Measurements from ENCODE around the gene COMMD2.

Gene COMMD2

DNA sequence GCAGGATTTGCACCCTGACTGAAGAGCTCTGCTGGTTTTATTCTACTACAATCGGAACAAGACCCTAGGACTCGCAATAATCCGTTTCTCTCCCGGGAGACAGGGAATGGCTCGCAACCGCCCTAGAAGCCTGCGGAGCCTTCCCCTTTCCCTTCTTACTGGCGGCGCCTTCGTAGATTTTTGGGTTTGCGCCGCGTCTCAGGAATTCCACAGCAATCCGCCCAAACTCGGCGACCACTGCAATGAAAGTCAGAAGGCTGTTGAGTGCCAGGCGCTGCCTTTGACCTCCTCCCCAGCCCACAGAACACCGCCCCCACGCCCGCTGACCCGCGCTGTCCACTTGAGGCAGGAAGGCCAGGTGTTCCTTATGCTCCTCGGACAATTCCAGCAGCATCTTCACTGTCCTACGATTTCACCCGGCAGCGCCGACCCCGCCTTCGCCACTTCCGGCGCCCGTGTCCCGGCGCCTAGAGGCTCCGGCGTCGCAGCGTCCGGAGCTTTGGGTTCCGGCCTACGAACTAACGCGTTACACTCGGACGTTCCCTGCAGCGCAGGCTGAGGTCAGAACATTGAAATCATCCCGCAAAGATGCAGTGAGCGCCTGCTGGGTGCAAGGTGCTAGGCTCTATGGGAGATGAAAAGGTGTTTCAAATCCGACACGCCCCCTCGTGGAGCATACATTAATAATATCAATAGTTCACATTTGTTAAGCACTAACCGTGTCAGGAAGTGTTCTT, at the start of gene COMMD2:
Gene COMMD2, minus strand, starts transcription at position 439 of the 737 bp plus-strand sequence. Its CDS starts 45 bp downstream, at position 394.
- peak within 1 kb of the TSS; percentile 96 for H3K4me3 ChIP-seq (ENCODE audit: low read depth, low read length)

DNA sequence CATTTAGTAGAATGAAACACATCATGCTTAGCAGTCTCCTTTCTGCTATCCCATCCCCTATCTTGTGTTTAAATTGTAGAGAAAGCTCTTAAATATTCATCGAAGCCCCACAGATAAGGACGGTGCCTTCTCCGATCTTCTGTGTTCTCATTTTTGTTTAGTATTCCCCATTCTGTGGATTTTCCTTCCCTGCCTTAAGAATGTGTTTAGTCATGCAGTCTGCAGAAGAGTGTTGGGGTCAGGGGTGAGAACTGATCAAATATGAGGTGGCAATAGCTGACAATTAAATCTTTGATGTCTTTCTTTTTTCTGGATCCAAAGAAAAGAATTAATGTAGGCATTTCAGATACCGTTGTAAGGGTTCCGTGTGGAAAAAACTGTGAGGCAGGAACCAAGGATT, 49.4 kb upstream of the COMMD2 start:
- H3K4me3 ChIP-seq (ENCODE audit: low read depth, low read length) = no peak overlapping the region

DNA sequence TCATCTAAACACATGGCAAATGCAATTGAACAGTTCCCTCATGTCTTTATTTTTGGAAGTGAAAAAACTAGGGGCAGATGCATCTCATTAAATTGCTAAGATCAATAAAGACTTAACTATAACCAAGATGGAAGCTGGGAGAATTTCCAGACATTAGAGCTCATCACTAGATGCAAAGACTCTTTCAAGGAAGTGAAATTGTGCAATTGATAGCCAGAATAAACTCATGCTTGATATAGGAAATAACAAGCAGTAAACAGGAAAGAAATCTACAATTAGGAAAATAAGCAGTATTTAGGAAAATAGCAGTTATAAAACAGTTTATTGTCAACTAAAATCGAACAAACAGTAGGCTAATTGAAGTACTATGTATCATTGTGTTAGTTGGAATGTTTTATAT, 48.9 kb upstream of the COMMD2 start:
- no peak overlapping the region for H3K4me3 ChIP-seq (ENCODE audit: low read depth, low read length)

DNA sequence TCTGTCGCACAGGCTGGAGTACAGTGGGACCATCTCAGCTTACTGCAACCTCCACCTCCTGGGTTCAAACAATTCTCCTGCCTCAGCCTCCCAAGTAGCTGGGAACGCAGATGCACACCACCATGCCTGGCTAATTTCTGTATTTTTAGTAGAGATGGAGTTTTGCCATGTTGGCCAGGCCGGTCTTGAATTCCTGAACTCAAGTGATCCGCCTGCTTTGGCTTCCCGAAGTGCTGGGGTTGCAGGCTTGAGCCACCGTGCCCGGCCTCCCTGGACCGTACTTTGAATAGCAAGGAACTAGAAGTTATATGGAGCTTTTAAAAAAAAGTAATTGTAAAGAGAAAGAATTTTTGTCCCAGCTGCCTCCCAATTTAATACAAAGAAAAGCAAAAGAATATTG, 48.4 kb upstream of the COMMD2 start:
- no peak overlapping the region for H3K4me3 ChIP-seq (ENCODE audit: low read depth, low read length)

DNA sequence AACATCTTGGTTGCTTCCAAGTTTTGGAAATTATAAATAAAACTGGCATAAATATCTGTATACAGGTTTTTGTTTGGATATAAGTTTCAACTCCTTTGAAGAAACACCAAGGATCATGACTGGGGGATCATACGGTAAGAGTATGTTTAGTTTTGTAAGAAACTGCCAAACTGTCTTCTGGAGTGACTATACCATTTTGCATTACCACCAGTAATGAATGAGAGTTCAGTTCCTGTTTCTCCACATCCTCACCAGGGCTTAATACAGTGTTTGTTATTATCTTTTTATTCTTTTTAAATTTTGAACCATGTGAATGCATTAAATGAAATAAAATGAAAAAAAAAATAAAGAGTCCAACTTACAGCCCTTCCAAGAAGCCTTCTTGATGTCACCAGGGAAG, 43.7 kb upstream of the COMMD2 start:
- no peak overlapping the region for H3K4me3 ChIP-seq (ENCODE audit: low read depth, low read length)

DNA sequence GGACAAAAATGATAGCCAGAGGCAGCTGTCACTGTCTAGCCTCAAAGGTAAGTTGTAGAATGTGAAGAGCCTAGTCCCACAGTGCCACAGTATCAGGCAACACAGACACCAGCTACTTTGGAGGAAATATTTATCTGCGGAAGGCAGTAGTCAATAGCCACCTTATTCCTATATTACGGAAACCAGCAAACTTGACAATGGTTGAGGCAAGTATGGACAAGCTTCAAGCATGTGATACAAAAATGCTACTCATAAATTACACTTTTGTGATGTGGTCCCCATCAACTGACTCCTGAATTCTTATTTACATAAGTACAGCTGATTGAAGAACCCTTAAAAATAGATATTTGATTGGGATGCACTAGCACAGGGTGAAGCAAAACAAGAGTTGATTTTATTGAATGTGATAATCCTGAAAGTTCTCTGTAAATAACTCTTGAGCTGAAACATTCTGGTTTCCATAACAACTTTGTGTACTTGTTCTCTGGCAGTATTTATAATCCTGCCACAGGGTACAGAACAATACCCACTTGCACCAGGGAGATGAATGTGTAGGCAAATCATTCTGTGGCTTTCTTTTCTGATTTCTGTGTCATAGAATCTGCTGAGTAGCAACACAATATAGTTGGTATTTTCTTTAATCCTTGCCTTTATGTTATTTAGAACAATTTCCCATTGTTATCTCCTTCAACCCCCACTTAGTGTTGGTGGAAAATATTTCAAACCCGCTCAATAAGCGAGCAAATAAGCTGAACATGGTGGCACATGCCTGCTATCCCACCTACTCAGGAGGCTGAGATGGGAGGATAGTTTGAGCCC, 40.4 kb upstream of the COMMD2 start, which contains the start of gene ANKUB1:
Gene ANKUB1, minus strand, starts transcription at position 103 of the 819 bp plus-strand sequence. CDS start 188 bp downstream, outside the sequence.
- no peak within 1 kb of the TSS for H3K4me3 ChIP-seq (ENCODE audit: low read depth, low read length)

GRCh38 chr3:149790698-149791097, 38.4 kb upstream of the COMMD2 start:
- no peak overlapping the region for H3K4me3 ChIP-seq (ENCODE audit: low read depth, low read length)

- H3K4me3 ChIP-seq (ENCODE audit: low read depth, low read length) = no peak overlapping the region
These were observed 38.0 kb upstream of the COMMD2 start for GRCh38 chr3:149790268-149790667.

DNA sequence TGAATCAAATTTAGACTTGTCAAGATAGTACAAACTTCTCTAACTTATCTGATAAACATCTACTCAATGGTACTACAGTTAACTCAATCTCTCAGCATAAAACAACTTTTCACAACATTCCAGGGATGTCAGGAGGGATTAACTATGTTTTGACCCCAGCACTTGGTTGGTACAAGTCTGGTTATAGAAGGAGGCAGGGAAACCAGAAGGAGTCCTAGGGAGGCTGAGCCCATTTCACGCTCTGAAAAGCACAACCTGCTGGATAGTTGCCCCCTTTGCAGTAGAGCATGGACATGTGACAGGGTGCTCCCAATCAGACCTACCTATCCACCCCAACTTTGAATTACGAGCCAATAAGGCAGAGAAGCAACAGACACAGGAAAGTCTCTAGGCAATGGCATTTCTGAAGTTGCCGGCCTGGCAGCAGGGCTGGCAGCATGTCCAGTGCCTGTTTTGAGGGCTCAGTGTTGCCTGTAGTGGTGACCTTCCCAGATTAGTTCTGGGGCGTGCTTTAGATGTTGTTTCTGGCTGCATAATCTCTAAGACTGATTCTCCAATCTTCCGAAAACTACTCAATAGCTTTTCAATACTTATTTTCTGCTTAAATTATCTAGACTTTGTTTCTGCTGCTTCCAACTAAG, 31.9 kb upstream of the COMMD2 start:
- H3K4me3 ChIP-seq (ENCODE audit: low read depth, low read length) = no peak overlapping the region

DNA sequence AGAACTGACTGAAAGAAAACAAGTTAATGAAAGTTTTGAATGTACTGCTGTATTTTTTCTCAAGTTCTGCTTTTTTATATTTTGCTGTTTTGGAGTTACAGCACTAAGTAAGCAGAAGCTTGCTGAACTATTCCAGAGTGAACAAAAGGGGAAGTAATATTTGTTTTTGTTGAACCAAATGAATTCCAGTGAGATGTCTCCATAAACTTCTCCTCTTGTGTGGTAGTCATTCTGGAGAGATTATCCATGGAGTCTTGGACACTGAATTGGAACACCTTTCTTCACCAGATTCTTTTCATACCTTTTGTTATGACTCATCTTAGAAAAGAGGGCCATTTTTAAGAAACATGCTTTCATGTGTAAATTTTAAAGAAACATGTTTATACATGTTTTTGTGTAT, 31.3 kb upstream of the COMMD2 start:
- no peak overlapping the region for H3K4me3 ChIP-seq (ENCODE audit: low read depth, low read length)

DNA sequence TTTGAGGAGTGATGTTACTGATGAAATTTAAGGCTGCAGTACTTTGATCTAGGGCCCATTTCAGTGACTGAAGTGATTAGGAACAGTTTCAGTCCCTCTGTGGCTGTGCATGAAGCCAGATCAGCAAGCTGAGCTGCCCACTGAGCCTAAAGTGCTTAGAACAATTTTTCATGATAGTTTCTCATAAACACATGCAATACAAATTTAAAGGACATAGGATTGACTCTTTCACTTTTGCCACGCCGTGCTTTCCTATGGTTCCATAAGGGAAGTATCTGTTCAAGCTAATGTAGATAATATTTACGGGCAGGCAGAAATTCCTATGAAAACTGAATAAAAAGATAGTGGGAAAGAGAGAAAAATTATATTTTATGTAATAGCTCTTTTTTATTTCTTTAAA, 29.5 kb upstream of the COMMD2 start:
- H3K4me3 ChIP-seq (ENCODE audit: low read depth, low read length) = no peak overlapping the region

GRCh38 chr3:149781211-149781610, 28.9 kb upstream of the COMMD2 start:
- H3K4me3 ChIP-seq (ENCODE audit: low read depth, low read length) = no peak overlapping the region

DNA sequence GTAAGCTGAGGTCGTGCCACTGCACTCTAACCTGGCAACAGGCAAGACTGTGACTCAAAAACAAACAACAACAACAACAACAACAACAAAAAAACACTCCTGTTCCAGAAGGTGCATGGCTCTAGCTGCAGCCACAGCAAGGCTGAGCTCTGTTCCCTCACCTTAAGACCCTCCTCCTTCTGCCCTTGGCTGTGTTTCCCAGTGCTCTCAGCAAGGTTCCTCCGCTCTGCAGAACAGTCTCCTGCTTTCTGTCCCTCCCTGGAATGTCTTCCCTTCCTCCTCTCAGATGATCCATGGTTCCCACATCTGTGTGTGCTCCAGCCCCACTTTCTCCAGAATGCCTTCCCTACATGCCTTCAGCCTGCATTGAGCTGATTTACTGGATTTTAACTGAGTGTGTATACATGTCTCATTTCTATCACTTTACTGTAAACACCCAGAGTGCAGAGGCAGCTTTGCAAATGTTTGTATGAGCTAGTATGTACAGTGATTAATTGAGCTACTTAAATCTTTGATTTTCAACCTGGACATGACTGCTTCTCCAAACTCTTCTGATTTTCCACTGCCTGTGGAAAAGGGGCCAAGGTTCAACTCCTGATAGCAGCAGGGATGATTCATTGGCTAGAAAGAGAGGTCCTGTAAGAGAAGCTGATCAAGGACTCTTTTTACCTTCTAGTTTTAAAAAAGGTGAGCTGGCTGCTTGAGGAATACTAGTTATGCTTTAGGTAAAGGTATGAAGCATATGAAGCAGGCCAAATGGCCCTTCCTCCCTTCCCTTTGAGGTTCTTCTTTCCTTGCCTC, 25.3 kb upstream of the COMMD2 start:
- no peak overlapping the region for H3K4me3 ChIP-seq (ENCODE audit: low read depth, low read length)

GRCh38 chr3:149776170-149776569, 23.9 kb upstream of the COMMD2 start:
- no peak overlapping the region for H3K4me3 ChIP-seq (ENCODE audit: low read depth, low read length)

DNA sequence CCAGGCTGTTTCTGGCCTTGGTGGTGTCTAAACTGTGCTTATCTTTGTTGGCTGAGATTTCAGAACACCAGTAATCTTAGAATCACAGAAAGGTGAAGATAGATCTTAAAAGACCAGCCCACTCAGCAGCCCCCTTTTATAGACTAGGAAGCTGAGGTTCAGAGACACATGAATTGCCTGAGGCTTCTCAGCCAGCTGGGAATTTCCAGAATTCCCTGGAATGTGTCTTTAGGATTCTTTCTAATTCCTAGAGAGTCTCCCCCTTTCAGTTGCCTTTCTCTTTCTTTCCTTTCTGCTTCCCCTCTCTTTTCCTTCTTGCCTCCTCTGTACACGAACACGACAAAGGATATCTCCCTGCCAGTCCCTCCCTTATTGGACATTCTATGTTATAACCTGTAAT, 20.6 kb upstream of the COMMD2 start:
- no peak overlapping the region for H3K4me3 ChIP-seq (ENCODE audit: low read depth, low read length)

DNA sequence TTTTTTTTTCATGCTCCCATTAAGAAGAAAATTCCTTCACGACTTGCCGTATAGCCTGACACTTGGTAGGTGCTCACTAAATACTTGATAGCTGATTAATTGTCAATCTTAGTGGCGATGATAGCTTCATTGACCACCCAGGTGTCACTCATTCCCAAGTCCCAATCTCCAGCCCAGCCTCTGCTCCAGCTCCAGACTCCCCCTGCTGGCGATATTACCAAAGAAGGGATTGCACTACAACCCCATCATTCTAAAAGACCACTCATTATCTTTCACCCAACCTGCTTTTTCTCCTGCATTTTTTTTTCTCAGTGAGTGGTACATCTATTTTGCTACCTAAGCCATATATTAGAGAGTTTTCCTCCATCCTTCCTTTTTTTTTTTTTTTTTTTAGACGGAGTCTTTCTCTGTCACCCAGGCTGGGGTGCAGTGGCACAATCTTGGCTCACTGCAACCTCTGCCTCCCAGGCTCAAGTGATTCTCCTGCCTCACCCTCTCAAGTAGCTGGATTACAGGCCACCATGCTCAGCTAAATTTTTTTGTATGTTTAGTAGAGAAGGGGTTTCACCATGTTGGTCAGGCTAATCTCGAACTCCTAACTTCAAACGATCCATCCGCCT, 19.5 kb upstream of the COMMD2 start:
- no peak overlapping the region for H3K4me3 ChIP-seq (ENCODE audit: low read depth, low read length)

GRCh38 chr3:149770246-149770645, 18.0 kb upstream of the COMMD2 start:
- no peak overlapping the region for H3K4me3 ChIP-seq (ENCODE audit: low read depth, low read length)

- no peak overlapping the region for H3K4me3 ChIP-seq (ENCODE audit: low read depth, low read length)
These were observed 16.4 kb upstream of the COMMD2 start for GRCh38 chr3:149768704-149769103.

- no peak overlapping the region for H3K4me3 ChIP-seq (ENCODE audit: low read depth, low read length)
These were observed 15.4 kb upstream of the COMMD2 start for GRCh38 chr3:149767720-149768119.

GRCh38 chr3:149765762-149766334, 13.6 kb upstream of the COMMD2 start:
- no peak overlapping the region for H3K4me3 ChIP-seq (ENCODE audit: low read depth, low read length)
